ENCODE results near the gene RARS2. TPM values are rescaled to one million over a fixed set of nuclear protein-coding genes. Genes with fewer than 3 reads are reported as not detected.
"Not testable (repeated sequence)": the region's sequence is repeated elsewhere in the genome, so short reads cannot be mapped to it uniquely, and the experiment has no call there.

RARS2 gene
- total RNA-seq, 1 experiment from 2014 or later, result 32.0 TPM

DNA sequence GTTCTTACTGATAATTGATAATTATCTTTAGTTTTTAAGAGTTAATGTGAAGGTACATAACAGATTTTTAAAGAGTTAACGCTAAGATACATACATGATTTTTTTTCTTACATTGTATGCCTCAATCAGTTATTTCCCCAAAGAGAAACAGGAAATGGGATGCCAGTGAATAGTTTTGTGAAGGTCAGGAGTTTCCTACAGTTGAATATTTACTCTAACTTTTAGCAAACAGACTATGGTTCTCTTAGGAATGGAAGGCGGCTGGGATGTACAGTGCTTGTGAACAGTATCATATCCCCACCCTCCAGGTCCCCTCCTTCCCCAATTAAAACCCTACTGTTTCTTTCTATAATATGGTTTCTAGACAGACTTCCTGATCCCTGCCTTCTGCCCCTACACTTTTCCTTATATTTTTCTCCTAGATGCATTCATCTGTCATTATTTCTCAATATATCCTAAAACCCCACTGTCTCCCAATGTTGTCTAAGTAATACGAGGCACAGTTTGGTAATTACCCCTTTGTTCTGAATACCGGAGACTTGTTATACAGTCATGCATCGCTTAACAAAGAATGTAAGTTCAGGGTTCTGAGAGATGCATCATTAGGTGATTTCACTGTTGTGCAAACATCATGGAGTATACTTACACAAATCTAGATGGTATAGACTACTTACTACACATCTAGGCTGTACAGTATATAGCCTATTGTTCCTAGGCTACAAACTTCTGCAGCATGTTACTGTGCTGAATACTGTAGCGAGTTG lies 87.8 kb downstream of the RARS2 start:
- Mint-ChIP-seq H3K27me3 (ENCODE audit: insufficient read depth, unreplicated experiment) (no peaks in the 10 kb centered on the region), H3K4me3 (ENCODE audit: unreplicated experiment) (no peak overlapping the region), H3K4me1 (ENCODE audit: low read depth, unreplicated experiment) (peaks cover 6% of the 10 kb centered on the region), H3K27ac (ENCODE audit: unreplicated experiment) (no peak overlapping the region), H3K36me3 (ENCODE audit: insufficient read depth, unreplicated experiment) (peaks cover 15% of the 10 kb centered on the region), H3K9me3 (ENCODE audit: unreplicated experiment) (no peaks in the 10 kb centered on the region)
- POLR2A ChIA-PET, result no interaction called here
- BruUV-seq (replicated peaks), result no TSS peak
- H3K4me1 ChIP-seq, result no peaks in the 10 kb centered on the region
- CTCF ChIA-PET, result no interaction called here
- intact Hi-C loops (cut with micrococcal nuclease; ENCODE audit: unreplicated experiment), result no loop called here
- no peak for DNase-seq
- H3K36me3 ChIP-seq (ENCODE audit: control insufficient read depth, insufficient read depth, low read length), result no peaks in the 10 kb centered on the region
- no peaks in the 10 kb centered on the region for H3K27me3 ChIP-seq (replicated peaks; ENCODE audit: control insufficient read depth, insufficient read depth, low read length)
- no peak for TF ChIP-seq CTCF (IDR thresholded peaks at IDR 0.05; ENCODE audit: insufficient read depth in 1 of 2, low read depth in 1 of 2, low read length in 1 of 2, severe bottlenecking in 1 of 2, unreplicated experiment in 1 of 2)
- no peaks in the 10 kb centered on the region for H3K9me3 ChIP-seq
- H3K4me3 ChIP-seq (ENCODE audit: low read depth, low read length), result no peak overlapping the region

GRCh38 chr6:87498048-87498447 lies 91.7 kb downstream of the RARS2 start:
- H3K4me1 ChIP-seq, result no peaks in the 10 kb centered on the region
- ChIA-PET POLR2A (no interaction called here), CTCF (interaction anchor here (0.7 kb wide), 1 partner anchor 309 kb away, joined by 3 read pairs; no protein-coding TSS in a partner anchor)
- no peaks in the 10 kb centered on the region for H3K27me3 ChIP-seq (replicated peaks; ENCODE audit: control insufficient read depth, insufficient read depth, low read length)
- Mint-ChIP-seq H3K9me3 (ENCODE audit: unreplicated experiment) (no peaks in the 10 kb centered on the region), H3K4me3 (ENCODE audit: unreplicated experiment) (no peak overlapping the region), H3K27ac (ENCODE audit: unreplicated experiment) (no peak overlapping the region), H3K4me1 (ENCODE audit: low read depth, unreplicated experiment) (peaks cover 6% of the 10 kb centered on the region), H3K36me3 (ENCODE audit: insufficient read depth, unreplicated experiment) (peaks cover 5% of the 10 kb centered on the region), H3K27me3 (ENCODE audit: insufficient read depth, unreplicated experiment) (no peaks in the 10 kb centered on the region)
- no peak for DNase-seq
- intact Hi-C loops (cut with micrococcal nuclease; ENCODE audit: unreplicated experiment), result no loop called here
- H3K36me3 ChIP-seq (ENCODE audit: control insufficient read depth, insufficient read depth, low read length), result no peaks in the 10 kb centered on the region
- H3K9me3 ChIP-seq, result no peaks in the 10 kb centered on the region
- BruUV-seq (replicated peaks), result no TSS peak
- TF ChIP-seq CTCF (IDR thresholded peaks at IDR 0.05; ENCODE audit: insufficient read depth in 1 of 2, low read depth in 1 of 2, low read length in 1 of 2, severe bottlenecking in 1 of 2, unreplicated experiment in 1 of 2), result no peak
- H3K4me3 ChIP-seq (ENCODE audit: low read depth, low read length), result no peak overlapping the region

GRCh38 chr6:87494761-87495422 lies 94.9 kb downstream of the RARS2 start:
- Mint-ChIP-seq H3K36me3 (ENCODE audit: insufficient read depth, unreplicated experiment) (peaks cover 7% of the 10 kb centered on the region), H3K9me3 (ENCODE audit: unreplicated experiment) (no peaks in the 10 kb centered on the region), H3K27ac (ENCODE audit: unreplicated experiment) (no peak overlapping the region), H3K4me3 (ENCODE audit: unreplicated experiment) (no peak overlapping the region), H3K27me3 (ENCODE audit: insufficient read depth, unreplicated experiment) (no peaks in the 10 kb centered on the region), H3K4me1 (ENCODE audit: low read depth, unreplicated experiment) (no peaks in the 10 kb centered on the region)
- Histone ChIP-seq H3K36me3 (ENCODE audit: control insufficient read depth, insufficient read depth, low read length) (no peaks in the 10 kb centered on the region), H3K4me1 (no peaks in the 10 kb centered on the region), H3K4me3 (ENCODE audit: low read depth, low read length) (no peak overlapping the region), H3K9me3 (no peaks in the 10 kb centered on the region), H3K27me3 (replicated peaks; ENCODE audit: control insufficient read depth, insufficient read depth, low read length) (no peaks in the 10 kb centered on the region)
- intact Hi-C loops (cut with micrococcal nuclease; ENCODE audit: unreplicated experiment), result no loop called here
- POLR2A ChIA-PET, result no interaction called here
- CTCF ChIA-PET, result interaction anchor here (0.7 kb wide), 2 partner anchors 21 to 106 kb away, joined by 4 to 5 read pairs; no protein-coding TSS in a partner anchor
- TF ChIP-seq CTCF (IDR thresholded peaks at IDR 0.05; ENCODE audit: insufficient read depth in 1 of 2, low read depth in 1 of 2, low read length in 1 of 2, severe bottlenecking in 1 of 2, unreplicated experiment in 1 of 2), result no peak
- no peak for DNase-seq
- no TSS peak for BruUV-seq (replicated peaks)

GRCh38 chr6:87489326-87489725 lies 100.5 kb downstream of the RARS2 start:
- H3K9me3 ChIP-seq; H3K27ac Mint-ChIP-seq (ENCODE audit: unreplicated experiment); H3K27me3 Mint-ChIP-seq (ENCODE audit: insufficient read depth, unreplicated experiment); H3K4me3 ChIP-seq (ENCODE audit: low read depth, low read length); CTCF ChIA-PET; BruUV-seq (replicated peaks); H3K4me1 Mint-ChIP-seq (ENCODE audit: low read depth, unreplicated experiment); intact Hi-C loops (cut with micrococcal nuclease; ENCODE audit: unreplicated experiment); DNase-seq; H3K36me3 ChIP-seq (ENCODE audit: control insufficient read depth, insufficient read depth, low read length); H3K4me3 Mint-ChIP-seq (ENCODE audit: unreplicated experiment); H3K4me1 ChIP-seq; H3K27me3 ChIP-seq (replicated peaks; ENCODE audit: control insufficient read depth, insufficient read depth, low read length); H3K9me3 Mint-ChIP-seq (ENCODE audit: unreplicated experiment): not testable (repeated sequence)
- POLR2A ChIA-PET, result interaction anchor here (0.7 kb wide), 1 partner anchor 96 kb away, joined by 5 read pairs; no protein-coding TSS in a partner anchor
- H3K36me3 Mint-ChIP-seq (ENCODE audit: insufficient read depth, unreplicated experiment), result peaks cover 11% of the 10 kb centered on the region

All from Caco-2 (cell line).